ENCODE data around the gene SOBP.

DNA sequence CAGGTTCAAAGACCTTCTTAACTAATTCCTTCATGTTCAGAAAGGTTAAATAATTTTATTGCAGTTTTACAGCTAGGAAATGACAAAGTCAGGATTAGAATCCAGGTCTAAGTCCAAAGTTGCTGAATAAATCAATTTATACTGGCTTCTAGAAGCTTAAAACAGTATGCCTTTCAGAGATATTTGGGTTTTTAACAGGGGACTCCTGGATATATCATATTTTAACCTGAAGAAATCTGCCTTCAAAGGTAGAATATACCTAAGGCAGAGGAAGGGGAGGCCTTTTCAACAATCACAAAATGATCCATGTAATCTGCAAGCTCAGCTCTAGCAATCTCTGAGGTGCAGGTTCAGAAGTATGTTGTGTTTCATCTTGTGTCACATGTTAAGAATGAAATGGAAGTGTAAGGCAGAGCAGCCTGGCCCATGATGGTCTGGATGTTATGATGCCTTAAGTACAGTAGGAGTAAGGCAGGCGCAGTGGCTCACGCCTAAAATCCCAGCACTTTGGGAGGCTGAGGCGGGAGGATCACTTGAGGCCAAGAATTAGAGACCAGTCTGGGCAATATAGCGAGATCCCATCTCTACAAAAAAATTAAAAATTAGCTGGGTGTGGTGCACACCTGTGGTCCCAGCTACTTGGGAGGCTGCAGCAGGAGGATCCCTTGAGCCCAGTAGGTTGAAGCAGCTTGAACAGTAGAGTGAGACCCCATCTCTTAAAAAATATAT is 123.9 kb downstream of the SOBP start:
- TF ChIP-seq, protein P1, sequence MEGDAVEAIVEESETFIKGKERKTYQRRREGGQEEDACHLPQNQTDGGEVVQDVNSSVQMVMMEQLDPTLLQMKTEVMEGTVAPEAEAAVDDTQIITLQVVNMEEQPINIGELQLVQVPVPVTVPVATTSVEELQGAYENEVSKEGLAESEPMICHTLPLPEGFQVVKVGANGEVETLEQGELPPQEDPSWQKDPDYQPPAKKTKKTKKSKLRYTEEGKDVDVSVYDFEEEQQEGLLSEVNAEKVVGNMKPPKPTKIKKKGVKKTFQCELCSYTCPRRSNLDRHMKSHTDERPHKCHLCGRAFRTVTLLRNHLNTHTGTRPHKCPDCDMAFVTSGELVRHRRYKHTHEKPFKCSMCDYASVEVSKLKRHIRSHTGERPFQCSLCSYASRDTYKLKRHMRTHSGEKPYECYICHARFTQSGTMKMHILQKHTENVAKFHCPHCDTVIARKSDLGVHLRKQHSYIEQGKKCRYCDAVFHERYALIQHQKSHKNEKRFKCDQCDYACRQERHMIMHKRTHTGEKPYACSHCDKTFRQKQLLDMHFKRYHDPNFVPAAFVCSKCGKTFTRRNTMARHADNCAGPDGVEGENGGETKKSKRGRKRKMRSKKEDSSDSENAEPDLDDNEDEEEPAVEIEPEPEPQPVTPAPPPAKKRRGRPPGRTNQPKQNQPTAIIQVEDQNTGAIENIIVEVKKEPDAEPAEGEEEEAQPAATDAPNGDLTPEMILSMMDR (IDR thresholded peaks at IDR 0.05), result no peak
- TF ChIP-seq, protein P2, sequence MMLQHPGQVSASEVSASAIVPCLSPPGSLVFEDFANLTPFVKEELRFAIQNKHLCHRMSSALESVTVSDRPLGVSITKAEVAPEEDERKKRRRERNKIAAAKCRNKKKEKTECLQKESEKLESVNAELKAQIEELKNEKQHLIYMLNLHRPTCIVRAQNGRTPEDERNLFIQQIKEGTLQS (CRISPR knock-in tag; conservative IDR thresholded peaks at IDR 0.05), result no peak
- TF ChIP-seq, protein P3, sequence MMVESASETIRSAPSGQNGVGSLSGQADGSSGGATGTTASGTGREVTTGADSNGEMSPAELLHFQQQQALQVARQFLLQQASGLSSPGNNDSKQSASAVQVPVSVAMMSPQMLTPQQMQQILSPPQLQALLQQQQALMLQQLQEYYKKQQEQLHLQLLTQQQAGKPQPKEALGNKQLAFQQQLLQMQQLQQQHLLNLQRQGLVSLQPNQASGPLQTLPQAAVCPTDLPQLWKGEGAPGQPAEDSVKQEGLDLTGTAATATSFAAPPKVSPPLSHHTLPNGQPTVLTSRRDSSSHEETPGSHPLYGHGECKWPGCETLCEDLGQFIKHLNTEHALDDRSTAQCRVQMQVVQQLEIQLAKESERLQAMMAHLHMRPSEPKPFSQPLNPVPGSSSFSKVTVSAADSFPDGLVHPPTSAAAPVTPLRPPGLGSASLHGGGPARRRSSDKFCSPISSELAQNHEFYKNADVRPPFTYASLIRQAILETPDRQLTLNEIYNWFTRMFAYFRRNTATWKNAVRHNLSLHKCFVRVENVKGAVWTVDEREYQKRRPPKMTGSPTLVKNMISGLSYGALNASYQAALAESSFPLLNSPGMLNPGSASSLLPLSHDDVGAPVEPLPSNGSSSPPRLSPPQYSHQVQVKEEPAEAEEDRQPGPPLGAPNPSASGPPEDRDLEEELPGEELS (CRISPR knock-in tag; IDR thresholded peaks at IDR 0.05), result no peak
- no peak for TF ChIP-seq SP1 (CRISPR knock-in tag; conservative IDR thresholded peaks at IDR 0.05)
- TF ChIP-seq SMAD3 (CRISPR knock-in tag; IDR thresholded peaks at IDR 0.05; ENCODE audit: borderline replicate concordance), result no peak
- TF ChIP-seq ZBTB21 (CRISPR knock-in tag; IDR thresholded peaks at IDR 0.05; ENCODE audit: borderline replicate concordance), result no peak
- TF ChIP-seq FOXK1 (CRISPR knock-in tag; IDR thresholded peaks at IDR 0.05), result no peak
- TF ChIP-seq ZNF121 (CRISPR knock-in tag; IDR thresholded peaks at IDR 0.05), result peak; percentile 83
- TF ChIP-seq, protein P4, sequence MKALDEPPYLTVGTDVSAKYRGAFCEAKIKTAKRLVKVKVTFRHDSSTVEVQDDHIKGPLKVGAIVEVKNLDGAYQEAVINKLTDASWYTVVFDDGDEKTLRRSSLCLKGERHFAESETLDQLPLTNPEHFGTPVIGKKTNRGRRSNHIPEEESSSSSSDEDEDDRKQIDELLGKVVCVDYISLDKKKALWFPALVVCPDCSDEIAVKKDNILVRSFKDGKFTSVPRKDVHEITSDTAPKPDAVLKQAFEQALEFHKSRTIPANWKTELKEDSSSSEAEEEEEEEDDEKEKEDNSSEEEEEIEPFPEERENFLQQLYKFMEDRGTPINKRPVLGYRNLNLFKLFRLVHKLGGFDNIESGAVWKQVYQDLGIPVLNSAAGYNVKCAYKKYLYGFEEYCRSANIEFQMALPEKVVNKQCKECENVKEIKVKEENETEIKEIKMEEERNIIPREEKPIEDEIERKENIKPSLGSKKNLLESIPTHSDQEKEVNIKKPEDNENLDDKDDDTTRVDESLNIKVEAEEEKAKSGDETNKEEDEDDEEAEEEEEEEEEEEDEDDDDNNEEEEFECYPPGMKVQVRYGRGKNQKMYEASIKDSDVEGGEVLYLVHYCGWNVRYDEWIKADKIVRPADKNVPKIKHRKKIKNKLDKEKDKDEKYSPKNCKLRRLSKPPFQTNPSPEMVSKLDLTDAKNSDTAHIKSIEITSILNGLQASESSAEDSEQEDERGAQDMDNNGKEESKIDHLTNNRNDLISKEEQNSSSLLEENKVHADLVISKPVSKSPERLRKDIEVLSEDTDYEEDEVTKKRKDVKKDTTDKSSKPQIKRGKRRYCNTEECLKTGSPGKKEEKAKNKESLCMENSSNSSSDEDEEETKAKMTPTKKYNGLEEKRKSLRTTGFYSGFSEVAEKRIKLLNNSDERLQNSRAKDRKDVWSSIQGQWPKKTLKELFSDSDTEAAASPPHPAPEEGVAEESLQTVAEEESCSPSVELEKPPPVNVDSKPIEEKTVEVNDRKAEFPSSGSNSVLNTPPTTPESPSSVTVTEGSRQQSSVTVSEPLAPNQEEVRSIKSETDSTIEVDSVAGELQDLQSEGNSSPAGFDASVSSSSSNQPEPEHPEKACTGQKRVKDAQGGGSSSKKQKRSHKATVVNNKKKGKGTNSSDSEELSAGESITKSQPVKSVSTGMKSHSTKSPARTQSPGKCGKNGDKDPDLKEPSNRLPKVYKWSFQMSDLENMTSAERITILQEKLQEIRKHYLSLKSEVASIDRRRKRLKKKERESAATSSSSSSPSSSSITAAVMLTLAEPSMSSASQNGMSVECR (CRISPR knock-in tag; IDR thresholded peaks at IDR 0.05; ENCODE audit: borderline replicate concordance), result no peak

Measured in WTC11 (cell line).